Measurements from ENCODE around the gene AOAH. TPM values are rescaled to one million over a fixed set of nuclear protein-coding genes. Genes with fewer than 3 reads are reported as not detected.
A peak's percentile ranks its signal among the peaks of the same experiment; 100 is the strongest.

The AOAH gene
- total and polyA plus RNA-seq, 2 of the 4 experiments (the other 2 are of a cell fraction), result not detected

DNA sequence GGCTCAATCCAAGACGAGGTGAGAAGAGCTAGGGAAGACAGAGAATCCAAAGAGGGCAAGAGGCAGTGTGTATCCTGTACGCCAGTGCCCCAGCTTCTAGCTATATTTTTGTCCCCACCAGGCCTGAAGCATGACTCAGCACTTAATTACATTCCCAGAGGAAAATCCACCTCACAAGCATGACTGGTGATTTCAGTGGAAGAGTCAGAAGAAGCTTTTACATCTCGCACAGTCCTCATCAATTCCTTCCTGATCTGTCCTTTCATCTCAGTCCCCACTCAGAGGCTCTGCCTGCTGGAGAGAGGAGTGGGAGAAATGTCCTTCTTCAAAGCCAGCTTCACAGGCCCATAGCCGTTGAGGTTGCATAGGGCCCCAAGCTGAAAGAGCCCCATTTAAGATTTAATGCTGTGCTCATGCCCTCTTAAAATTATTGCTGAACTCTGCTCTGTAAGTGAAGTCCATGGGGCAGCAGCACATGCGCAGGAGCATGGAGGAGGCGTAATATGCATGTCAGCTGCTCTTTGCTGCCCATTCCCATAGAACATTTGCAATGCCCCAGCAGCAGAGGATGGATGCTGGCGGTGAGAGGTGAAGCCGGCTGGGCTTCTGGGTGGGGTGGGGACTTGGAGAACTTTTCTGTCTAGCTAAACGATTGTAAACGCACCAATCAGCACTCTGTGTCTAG, 39.0 kb upstream of the AOAH start:
- 97% methylated on average over 5 of the region's 10 CpGs; no CpG with 5 or more reads in 1 of the 2 experiments for WGBS, 2 experiments (ENCODE audit: extremely low coverage in 2 of 2, insufficient read length in 1 of 2)
- no peak overlapping the region for H3K4me2 ChIP-seq (ENCODE audit: low read depth, low read length)
- no peak overlapping the region for H2AK5ac ChIP-seq (ENCODE audit: low read depth, low read length)
- no peak overlapping the region for H4K5ac ChIP-seq (ENCODE audit: low read depth, low read length)
- peak overlapping the region; percentile 64 for H2AFZ ChIP-seq (replicated peaks; ENCODE audit: low read length, poor library complexity)
- CTCF ChIA-PET, result no interaction called here
- BruUV-seq (replicated peaks), result no TSS peak
- dilution Hi-C loops (cut with HindIII; ENCODE audit: low sequenced_read_pairs, unreplicated experiment) (no loop called here), intact Hi-C loops (cut with micrococcal nuclease) (no loop called here), in situ Hi-C loops (cut with MboI; ENCODE audit: low sequenced_read_pairs) (no loop called here)
- no peak overlapping the region for H2BK5ac ChIP-seq (ENCODE audit: low read depth, low read length, poor library complexity, severe bottlenecking)
- H3K27ac ChIP-seq (ENCODE audit: insufficient read depth, low read length), result no peak overlapping the region
- H3K4ac ChIP-seq (ENCODE audit: low read depth, low read length), result no peak overlapping the region
- ATAC-seq (ENCODE audit: low read depth), result peak; percentile 53
- H4K8ac ChIP-seq (ENCODE audit: low read depth in 2 of 2, low read length in 2 of 2), result no peak overlapping the region
- no peaks in the 10 kb centered on the region for H3K4me1 ChIP-seq (ENCODE audit: control insufficient read depth, insufficient read depth, low read length)
- H3K79me1 ChIP-seq (ENCODE audit: low read depth in 1 of 2, low read length in 2 of 2), result no peaks in the 10 kb centered on the region
- POLR2A ChIA-PET (ENCODE audit: unreplicated experiment), result no interaction called here
- no peak overlapping the region for H2AK9ac ChIP-seq (replicated peaks; ENCODE audit: low read depth, low read length, poor library complexity)
- H4K20me1 ChIP-seq (ENCODE audit: insufficient read depth, low read length), result no peaks in the 10 kb centered on the region
- H3K36me3 ChIP-seq (ENCODE audit: control insufficient read depth, insufficient read depth, low read length), result no peaks in the 10 kb centered on the region
- H3K14ac ChIP-seq (replicated peaks; ENCODE audit: low read depth, low read length), result no peak overlapping the region
- no peak overlapping the region for H3K4me3 ChIP-seq (ENCODE audit: insufficient read depth, low read depth, low read length)
- no peak overlapping the region for H3K18ac ChIP-seq (ENCODE audit: low read depth, low read length)
- no peaks in the 10 kb centered on the region for H3K9me3 ChIP-seq (ENCODE audit: control insufficient read depth, insufficient read depth, low read length)
- no peaks in the 10 kb centered on the region for H3K27me3 ChIP-seq (ENCODE audit: control insufficient read depth, insufficient read depth, low read length)
- no peaks in the 10 kb centered on the region for H3K9me1 ChIP-seq (ENCODE audit: insufficient read depth, low read length)
- no peak overlapping the region for H2BK15ac ChIP-seq (ENCODE audit: low read depth, low read length)
- no peak overlapping the region for H3K9ac ChIP-seq (ENCODE audit: low read depth, low read length)
- no peak overlapping the region for H3K56ac ChIP-seq (ENCODE audit: extremely low read depth, insufficient read depth, low read length)
- no peak overlapping the region for H3K23ac ChIP-seq (ENCODE audit: low read depth, low read length)
- peak; percentile 98 for TF ChIP-seq NFE2L2 (IDR thresholded peaks at IDR 0.05; ENCODE audit: low read depth, low read length)
- TF ChIP-seq MAFK (IDR thresholded peaks at IDR 0.05; ENCODE audit: low read depth, low read length), result peak; percentile 84
- TF ChIP-seq, protein P1, sequence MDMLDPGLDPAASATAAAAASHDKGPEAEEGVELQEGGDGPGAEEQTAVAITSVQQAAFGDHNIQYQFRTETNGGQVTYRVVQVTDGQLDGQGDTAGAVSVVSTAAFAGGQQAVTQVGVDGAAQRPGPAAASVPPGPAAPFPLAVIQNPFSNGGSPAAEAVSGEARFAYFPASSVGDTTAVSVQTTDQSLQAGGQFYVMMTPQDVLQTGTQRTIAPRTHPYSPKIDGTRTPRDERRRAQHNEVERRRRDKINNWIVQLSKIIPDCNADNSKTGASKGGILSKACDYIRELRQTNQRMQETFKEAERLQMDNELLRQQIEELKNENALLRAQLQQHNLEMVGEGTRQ (IDR thresholded peaks at IDR 0.05; ENCODE audit: low read depth, low read length), result no peak
- peak; percentile 31 for DNase-seq
- no peak overlapping the region for H4K91ac ChIP-seq (ENCODE audit: insufficient read depth, low read depth, low read length)
- H2BK120ac ChIP-seq (ENCODE audit: low read depth, low read length), result no peak overlapping the region
- H2BK20ac ChIP-seq (ENCODE audit: low read depth, low read length), result no peak overlapping the region

Measured in IMR-90 (cell line).